ENCODE measurements around the gene TRIP11.
"Not testable (repeated sequence)": the region's sequence is repeated elsewhere in the genome, so short reads cannot be mapped to it uniquely, and the experiment has no call there.

Gene TRIP11

DNA sequence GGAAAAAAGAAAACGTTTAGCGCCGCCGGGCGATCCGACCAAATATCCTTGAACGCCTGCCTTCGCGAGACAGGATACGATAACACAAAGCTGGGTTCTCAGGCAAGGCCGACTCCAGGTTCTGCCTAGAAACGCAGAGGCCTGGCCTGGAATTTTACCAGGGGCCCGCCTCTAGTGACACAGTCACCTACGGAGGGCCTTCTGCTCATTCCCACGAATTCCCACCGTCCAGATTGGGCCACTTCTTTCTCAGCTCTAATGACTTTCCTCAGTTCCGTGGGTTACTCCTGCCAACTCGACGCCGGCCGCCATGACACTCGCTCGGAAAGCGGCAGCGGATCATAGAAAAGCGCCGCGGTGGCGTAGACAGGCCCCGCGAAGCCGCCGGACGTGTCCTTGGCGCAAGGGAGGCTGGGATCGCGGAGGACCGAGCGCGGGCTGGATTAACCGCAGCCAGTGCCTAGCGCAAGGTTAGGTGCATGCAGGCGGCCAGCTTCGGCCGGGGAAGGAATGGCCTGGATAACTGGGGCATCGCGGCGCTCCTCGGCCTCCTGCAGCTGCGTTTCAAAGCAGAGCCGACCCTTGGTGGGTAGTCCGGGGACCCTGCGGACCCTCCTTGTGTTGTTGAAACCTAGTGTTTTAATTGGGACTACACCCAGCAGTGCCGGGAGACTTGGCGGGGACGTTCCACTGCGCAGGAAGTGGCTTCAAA lies at the start of gene TRIP11:
TSS of gene TRIP11 (minus strand) at position 341 of the 712 bp plus-strand sequence. CDS start 374 bp downstream, outside the sequence.
- peak; percentile 91 for DNase-seq

DNA sequence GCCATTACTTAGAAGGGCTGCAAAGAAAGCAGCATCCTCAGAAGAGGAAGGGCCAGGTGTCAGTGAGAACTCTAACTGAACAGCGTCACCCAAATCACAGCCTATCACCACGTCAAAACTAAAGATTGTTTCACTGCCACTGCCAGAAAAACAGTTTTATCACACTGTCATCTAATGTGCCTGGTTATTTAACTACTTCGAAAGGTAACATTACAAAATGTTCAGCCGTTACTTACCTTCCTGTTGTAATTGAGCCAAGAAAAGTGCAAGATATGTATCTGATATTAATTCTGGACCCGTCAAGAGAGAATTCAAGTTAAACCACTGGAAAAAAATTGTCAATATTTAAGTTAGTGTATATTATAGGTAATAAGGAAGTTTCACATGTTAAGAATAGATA lies 48.6 kb upstream of the TRIP11 start:
- no peak for DNase-seq

DNA sequence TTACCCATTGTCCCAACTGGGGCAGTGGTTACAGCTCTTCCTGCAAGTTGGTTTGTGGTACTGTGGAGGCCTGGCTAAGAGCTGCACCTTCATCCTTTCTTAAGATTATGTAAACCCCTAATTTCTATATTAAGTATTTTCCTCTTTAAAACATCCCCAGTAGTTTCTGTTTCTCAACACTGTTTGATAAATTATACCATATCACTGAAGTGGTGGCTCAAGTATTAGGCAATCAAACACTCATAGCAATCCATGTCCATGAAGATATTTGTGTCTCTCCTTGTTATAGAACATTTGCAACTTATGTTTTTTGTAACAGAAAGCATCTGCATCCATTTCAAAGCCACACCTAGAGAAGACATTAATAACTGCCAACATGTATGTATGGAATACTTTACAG lies 34.7 kb upstream of the TRIP11 start:
- DNase-seq, result no peak

DNA sequence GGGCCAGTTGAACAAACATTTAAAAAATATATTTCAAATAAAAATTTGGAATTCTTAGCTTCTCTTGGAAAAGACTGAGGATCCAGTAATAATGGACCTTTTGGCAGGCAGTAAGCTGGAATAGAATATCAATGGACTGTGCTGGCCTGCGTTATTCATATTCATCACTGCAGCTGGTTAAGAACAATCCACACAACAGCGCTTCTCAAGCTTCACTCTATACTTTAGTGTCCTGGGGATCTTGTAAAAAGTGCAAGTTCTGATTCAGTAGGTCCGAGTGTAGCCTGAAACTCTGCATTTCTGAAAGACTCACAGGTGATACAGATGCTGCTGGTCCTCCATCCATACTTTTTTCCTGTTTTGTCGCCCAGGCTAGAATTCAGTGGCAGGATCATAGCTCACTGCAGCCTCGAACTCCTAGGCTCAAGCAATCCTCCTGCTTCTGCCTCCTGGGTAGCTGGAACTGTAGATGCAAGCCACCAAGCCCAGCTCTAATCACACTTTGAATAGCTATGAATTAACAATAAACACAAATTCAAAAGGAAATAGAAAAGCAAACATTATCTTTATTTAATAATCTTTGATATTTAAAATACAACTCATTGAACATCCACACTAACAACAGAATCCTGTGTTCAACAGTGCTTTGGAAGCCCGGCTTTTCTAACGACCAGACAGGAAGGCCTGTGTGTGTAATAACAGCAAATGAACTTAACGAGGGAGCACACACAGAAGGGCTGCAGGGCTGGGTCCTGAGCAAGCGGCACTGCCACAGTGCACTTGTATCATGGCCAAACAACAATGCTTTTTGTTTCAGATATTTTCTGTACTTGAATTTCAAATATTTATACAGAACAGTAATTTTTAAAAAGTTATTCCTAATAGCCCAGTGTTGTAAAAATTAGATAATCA lies 18.4 kb upstream of the TRIP11 start:
- no peak for DNase-seq

DNA sequence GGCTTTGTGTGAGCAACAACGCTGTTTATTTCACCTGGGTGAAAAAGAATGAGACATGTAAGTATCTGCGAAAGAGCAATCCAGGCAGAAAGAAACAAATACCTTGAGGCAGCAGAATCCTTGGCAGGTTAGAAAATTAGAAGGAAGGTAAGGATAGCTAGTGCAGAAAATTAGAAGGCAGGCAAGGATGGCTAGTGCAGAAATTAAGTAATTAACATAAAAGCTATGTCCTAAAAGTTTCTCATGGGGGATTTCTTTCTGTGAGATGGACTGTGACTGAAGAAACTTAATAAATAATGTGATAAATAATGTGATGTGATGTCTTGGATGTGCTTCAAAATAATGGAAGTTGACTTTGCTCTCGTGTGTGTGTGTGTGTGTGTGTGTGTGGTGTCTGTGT lies 9.9 kb upstream of the TRIP11 start:
- DNase-seq, result no peak

DNA sequence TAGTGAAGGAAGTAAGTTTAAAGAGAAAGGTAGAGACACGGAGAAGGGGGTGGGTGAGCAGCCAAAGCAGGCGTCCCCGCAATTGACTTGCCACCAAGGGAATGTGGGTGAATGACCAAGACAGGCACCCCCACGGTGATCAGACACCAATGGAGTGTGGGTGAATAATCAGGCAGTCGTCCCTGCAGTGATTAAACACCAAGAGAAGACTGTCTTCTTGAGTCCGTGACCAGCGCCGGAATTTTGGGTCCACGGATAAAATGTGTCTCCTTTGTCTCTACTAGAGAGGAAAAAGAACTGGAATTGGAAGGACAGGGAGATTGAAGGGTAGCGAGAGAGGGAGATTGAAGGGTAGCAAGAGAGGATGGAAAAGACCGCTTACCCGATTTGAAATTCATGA lies 9.4 kb upstream of the TRIP11 start:
- not testable (repeated sequence) for DNase-seq

DNA sequence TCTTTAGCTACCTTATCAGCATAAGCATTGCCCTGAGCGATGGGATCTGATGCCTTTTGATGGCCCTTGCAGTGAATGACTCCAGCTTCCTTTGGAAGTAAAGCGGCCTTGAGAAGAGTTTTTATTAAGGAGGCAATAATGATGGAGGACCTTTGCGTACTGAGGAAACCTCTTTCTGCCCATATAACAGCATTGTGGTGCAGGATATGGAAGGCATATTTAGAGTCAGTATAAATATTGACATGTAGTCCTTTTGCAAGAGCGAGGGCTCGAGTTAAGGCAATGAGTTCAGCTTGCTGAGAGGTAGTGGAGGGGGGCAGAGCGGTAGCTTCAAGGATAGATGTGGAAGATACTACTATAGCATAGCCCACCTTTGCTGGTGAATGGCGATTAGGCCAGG lies 6.0 kb upstream of the TRIP11 start:
- DNase-seq, result peak; percentile 20

DNA sequence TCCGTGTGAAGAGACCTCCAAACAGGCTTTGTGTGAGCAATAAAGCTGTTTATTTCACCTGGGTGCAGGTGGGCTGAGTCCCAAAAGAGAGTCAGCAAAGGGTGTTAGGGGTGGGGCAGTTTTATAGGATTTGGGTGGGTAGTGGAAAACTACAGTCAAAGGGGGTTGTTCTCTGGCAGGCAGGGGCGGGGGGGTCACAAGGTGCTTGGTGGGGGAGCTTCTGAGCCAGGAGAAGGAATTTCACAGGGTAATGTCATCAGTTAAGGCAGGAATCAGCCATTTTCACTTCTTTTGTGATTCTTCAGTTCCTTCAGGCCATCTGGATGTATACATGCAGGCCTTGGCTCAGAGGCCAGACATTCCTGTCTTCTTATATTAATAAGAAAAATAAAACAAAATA lies 1.9 kb upstream of the TRIP11 start:
- DNase-seq, result not testable (repeated sequence)

DNA sequence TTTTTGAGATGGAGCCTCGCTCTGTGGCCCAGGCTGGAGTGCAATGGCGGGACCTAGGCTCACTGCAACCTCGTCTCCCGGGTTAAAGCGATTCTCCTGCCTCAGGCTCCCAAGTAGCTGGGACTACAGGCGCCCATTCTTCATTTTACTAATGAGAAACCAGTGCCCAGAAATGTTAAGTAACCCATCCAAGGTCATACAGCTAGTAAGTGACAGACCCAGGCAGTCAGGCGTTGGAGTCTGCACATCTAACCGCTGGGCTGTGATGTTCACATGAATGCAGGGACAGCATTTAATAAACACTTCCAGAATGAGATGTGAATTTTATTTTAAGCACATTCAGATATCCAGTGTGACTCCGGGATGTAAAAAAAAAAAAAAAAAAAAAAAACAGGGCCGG lies 1.3 kb upstream of the TRIP11 start:
- no peak for DNase-seq

DNA sequence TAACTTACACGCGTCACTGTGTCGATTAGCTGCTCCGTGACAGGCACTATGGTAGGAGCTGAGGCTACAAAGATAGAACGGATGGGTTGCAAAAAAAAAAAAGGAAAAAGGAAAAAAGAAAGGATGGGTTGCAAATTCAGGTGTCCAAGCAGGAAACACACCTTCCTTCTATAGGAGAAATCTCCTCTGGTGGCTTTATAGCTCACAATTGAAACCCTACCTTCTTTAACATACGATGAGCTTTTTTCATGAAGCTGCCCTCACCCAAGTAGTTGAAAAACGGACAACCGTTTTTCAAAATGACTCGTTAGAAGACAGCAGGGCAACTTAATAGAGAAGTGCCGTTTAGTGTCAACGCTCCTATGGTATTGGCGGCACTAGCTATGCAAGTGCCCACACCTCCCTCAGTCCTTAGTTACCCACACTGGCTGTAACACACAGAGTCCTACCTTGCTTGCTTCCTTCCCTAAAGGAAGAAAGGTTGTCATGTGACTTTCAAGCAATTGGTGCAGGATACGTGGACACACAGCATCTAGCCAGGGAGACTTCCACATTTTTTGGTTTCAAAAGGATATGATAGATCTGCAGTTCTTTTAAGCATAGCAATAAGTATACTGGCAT lies 682 bp upstream of the TRIP11 start:
- DNase-seq, result peak; percentile 51

DNA sequence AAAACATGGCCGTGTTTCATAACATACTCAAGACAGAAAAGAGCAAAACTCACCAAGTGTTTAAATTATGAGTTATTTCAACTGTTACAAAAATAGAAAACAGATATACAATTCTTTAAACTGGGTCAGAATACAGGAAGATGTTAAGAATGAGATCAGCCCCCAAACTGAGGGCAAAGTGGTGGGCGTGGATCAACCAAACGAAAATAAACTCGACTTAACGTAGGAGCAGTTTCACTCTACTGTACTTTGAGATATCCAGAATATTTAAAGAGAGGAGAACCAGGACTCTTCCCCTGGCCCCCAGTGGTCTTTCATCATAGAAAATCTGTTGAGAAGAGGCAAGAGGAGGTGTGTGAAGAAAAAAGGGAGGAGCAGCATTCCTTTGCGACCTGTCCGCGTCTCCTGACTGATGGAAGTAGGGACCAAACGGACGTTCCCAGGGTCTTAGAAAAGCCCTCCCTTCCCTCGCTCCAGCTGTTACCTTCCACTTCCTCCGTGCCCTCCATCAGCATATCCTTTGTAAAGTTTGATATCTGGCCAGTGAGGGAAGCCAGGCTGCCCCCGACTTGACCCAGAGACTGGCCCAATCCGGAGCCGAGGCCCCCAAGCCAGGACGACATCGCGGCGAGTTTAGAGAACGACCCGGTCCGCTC lies 668 bp downstream of the TRIP11 start:
- DNase-seq, result peak; percentile 66

DNA sequence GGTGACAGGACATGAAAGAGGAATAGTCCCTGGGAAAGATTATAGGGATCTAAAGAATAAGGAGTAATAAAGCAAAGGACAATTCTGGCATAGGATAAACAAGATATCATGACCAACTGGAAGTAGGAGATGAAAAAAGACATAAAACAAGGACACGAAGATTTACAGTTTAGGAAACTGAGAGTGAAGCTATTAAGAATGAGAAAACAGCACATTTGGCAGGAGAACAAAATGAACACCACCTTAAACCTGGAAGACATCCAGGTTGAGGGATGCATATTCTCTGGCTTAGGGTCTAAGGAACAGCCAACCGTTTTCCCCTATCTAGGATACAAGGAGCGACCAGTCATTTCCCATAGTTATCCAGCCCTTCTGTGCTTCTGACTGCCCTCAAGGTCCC lies 1.9 kb downstream of the TRIP11 start:
- DNase-seq, result no peak

DNA sequence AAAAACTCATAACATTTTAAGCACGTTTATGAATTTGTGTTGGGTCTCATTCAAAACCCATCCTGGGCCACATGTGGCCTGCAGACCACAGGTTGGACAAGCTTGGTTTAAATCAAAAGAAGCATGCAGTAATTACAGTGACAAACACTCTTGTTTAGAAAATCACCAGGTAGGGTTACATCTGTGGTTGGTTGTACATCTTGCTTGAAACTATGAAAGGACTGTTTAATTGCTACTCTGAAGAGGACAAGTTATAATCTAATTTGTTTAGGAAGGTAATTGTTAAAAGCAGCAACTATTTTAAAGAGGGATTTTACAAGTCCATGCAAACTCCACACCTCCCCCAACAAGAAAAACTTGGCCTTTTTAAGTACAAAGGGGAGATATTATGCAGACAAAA lies 4.0 kb downstream of the TRIP11 start:
- DNase-seq, result no peak

DNA sequence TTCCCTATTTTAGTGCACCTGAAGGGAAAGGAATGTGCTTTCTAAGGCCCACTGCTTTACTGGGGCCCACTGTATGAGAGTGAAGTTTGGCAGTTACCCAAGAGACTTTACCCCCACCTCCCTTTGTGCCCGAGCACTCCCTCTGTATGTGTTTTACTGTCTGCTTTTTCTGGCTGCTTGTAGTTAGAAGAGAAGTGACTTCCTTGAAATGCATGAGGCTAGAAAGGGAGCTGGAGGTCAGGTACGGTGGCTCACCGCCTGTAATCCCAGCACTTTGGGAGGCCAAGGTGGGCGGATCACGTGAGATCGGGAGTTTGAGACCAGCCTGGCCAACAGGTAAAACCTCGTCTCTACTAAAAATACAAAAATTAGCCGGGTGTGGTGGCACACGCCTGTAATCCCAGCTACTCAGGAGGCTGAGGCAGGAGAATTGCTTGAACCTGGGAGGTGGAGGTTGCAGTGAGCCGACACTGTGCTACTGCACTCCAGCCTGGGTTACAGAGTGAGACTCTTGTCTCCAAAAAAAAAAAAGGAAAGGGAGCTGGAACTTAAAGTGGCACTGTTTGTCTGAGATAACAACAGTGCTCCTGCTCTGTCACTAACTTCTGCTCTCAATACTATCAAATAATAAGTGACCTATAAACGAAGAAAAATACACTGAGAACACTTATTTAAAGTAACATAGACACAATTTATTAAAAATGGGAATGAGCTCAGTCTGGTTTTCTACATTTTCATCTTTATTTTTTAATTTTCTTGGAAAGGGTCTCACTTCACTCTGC lies 5.8 kb downstream of the TRIP11 start:
- DNase-seq, result no peak

DNA sequence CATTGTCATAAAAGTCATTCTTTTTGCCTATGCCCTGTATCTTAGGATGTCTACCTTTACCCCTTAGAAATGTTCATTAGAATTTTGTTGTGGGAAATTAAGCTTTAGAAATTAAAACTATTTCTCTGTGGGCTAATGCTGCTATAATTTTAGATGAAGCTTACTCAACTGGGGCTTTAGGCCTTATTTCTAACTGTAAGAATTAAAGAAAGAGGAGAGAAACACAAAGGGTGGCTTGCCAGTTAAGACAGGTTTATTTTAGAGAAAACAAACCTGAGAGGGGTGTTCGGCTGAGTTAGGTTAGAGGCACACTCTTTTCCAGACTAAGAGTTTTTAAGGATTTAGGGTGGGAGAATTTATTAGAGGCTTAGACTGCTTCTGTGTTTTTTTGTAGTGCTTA lies 6.4 kb downstream of the TRIP11 start:
- no peak for DNase-seq

DNA sequence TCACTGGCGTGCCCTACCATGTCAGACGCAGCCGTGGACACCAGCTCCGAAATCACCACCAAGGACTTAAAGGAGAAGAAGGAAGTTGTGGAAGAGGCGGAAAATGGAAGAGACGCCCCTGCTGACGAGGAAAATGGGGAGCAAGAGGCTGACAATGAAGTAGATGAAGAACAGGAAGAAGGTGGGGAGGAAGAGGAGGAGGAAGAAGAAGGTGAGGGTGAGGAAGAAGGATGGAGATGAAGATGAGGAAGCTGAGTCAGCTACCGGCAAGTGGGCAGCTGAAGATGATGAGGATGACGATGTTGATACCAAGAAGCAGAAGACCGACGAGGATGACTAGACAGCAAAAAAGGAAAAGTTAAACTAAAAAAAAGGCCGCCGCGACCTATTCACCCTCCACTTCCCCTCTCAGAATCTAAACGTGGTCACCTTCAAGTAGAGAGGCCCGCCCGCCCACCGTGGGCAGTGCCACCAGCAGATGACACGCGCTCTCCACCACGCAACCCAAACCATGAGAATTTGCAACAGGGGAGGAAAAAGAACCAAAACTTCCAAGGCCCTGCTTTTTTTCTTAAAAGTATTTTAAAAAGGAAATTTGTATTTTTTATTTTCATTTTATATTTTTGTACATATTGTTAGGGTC lies 13.2 kb downstream of the TRIP11 start:
- no peak for DNase-seq

DNA sequence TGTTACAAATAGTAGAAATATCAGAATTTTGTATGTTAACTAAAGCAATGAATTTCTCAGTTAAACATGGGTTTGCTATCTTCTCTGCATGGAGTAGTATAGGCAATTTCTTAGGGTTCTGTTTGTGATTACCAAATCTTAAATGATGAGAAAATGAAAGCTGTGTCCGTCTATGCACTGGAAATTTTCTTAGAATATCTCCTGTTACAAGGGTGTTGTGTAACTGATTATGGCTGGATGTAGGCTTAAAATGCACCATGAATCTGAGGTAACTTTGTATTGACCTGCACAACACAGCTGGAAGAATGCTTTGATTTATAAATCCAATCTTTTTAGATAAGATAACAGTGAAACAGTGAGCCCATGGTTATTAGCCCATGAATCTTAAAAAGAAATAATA lies 17.8 kb downstream of the TRIP11 start:
- DNase-seq, result no peak

DNA sequence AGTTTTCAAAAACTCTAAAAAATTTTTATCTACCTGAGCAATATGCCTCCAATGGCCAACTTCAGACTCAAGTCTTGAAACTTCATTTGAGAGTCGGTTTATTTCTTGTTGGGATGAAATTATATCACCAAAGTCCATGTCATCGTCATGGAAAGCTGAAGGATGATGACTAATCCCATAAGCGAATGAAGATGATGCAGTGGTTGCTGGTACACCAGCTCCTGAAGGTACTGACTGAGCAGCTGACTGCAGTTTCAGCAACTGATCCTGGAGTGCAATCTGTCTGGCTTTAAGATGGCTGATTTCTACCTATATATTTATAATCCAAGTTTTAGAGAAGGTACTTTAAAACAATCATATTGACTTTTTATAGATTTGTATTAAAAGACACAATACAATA lies 18.3 kb downstream of the TRIP11 start:
- DNase-seq, result no peak

DNA sequence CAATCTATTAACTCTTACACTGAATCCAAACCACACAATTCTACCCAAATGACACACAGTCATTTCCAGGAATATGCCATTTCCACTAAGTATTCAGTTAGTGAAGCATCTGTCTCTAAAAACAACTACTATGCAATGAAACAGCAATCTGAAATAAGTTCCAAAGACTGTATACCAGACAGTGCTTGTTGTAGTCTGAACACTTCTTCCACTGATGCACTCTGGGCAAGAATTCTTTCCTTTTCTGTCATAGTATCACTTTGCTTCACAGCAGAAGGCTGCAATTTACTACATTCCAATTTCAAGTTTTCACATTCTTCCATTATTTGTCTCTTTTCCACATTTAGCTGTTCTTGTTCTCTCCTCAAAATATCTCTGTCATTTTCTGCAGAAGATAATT lies 25.8 kb downstream of the TRIP11 start:
- no peak for DNase-seq

DNA sequence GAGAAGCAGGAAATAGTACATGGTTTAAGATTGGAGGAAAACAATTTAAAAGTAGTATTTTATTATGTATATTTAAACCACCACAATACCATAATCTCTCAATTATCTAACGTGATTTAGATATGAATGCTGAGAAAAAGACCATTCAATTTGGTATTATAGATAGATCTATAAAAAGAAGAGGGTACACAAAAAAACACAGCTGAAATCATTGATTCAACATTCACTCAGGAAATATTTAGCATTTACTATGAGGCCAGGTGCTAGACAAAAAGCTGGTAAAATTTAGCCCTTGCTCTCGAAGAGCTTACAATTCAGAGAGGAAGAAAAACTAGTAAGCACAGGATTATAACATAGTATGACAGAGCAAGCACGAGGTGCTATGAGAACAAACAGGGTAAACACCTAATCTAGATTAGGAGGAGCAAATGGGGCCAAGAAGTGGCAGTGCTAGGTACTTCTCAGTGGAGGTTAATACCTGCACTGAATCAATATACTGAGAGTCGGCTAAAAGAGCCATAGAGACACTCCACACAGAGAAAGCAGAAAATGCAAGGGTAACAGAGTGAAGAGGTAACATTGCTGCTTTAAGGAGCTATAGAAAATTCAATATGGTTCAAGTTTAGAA lies 27.6 kb downstream of the TRIP11 start:
- DNase-seq, result no peak

DNA sequence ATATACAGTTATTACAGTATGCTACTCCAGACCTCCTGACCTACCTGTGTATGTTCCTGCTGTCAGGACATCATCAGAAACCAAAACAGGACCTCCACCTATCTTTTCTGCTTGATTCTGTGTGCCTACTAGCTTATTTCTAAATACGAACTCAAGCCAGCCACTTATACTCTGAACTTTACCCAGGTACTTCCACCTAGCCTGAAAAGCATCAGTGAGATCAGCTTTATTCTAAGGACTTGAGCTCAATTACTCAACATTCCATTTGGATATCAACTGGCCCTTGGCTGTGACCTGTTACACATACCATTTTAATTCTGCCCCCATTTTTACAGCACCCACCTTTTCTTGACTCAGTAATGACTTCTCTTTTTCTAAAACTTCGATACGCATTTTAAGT lies 29.2 kb downstream of the TRIP11 start:
- no peak for DNase-seq

Data from OCI-M1 (cell line).